HG03442 (cell line): Measurements from ENCODE around the gene HNRNPC.
"Not testable (repeated sequence)": the region's sequence is repeated elsewhere in the genome, so short reads cannot be mapped to it uniquely, and the experiment has no call there.

ENCODE experiments used
- ATAC-seq: cut with Tn5 transposase; IDR thresholded peaks from one replicate; pipeline ENCODE4 v1.9.1; 2021; ENCODE audit warnings: mild to moderate bottlenecking, moderate library complexity; ENCODE audit not compliant: unreplicated experiment

HNRNPC gene

GRCh38 chr14:21197418-21198205, 71.6 kb downstream of the HNRNPC start:
- ATAC-seq: no peak

- ATAC-seq: no peak
Observed at GRCh38 chr14:21194597-21194996, 74.6 kb downstream of the HNRNPC start.

GRCh38 chr14:21192875-21193535, 76.2 kb downstream of the HNRNPC start:
- no peak for ATAC-seq

- ATAC-seq: no peak
Observed at GRCh38 chr14:21192447-21192822, 76.8 kb downstream of the HNRNPC start.

- ATAC-seq: peak; percentile 95
Observed at GRCh38 chr14:21191809-21192446, 77.3 kb downstream of the HNRNPC start.

- ATAC-seq: no peak
Observed at GRCh38 chr14:21191261-21191808, 77.9 kb downstream of the HNRNPC start.

GRCh38 chr14:21185491-21185890, 83.8 kb downstream of the HNRNPC start:
- ATAC-seq: no peak

GRCh38 chr14:21184254-21184653, 85.0 kb downstream of the HNRNPC start:
- ATAC-seq: no peak

- no peak for ATAC-seq
Observed at GRCh38 chr14:21182166-21182565, 87.1 kb downstream of the HNRNPC start.

GRCh38 chr14:21171128-21171527, 98.1 kb downstream of the HNRNPC start:
- ATAC-seq: no peak

GRCh38 chr14:21169573-21169972, 99.7 kb downstream of the HNRNPC start:
- ATAC-seq: no peak

GRCh38 chr14:21168055-21168454, 101.2 kb downstream of the HNRNPC start:
- ATAC-seq: no peak

GRCh38 chr14:21165670-21166069, 103.6 kb downstream of the HNRNPC start:
- ATAC-seq: not testable (repeated sequence)

- ATAC-seq: not testable (repeated sequence)
Observed at GRCh38 chr14:21165002-21165605, 104.1 kb downstream of the HNRNPC start.

- no peak for ATAC-seq
Observed at GRCh38 chr14:21163871-21164291, 105.4 kb downstream of the HNRNPC start.

GRCh38 chr14:21162081-21162480, 107.2 kb downstream of the HNRNPC start:
- no peak for ATAC-seq

GRCh38 chr14:21160061-21160610, 109.1 kb downstream of the HNRNPC start:
- no peak for ATAC-seq
